Smooth muscle cell (in vitro differentiated cells): ENCODE measurements around the gene PPT1. TPM values are rescaled to one million over a fixed set of nuclear protein-coding genes. Genes with fewer than 3 reads are reported as not detected.

Experiments used
- DNase-seq: peaks from one replicate; lab custom pipeline; 2025; ENCODE audit not compliant: unreplicated experiment; lab: John Stamatoyannopoulos, UW
- H2AFZ ChIP-seq: fragments of 200-600 bp; sonication (generic); 2 replicates; pipeline ENCODE4 v1.6.0; 2016; ENCODE audit warnings: antibody characterized with exemption, low read depth, mild to moderate bottlenecking
- H3F3A ChIP-seq: fragments of 200-600 bp; sonication (generic); 2 replicates; pipeline ENCODE4 v1.6.0; 2017; ENCODE audit warnings: antibody characterized with exemption, low read depth
- H3K27ac ChIP-seq: fragments of 200-600 bp; sonication (generic); 2 replicates; pipeline ENCODE4 v1.5.1; 2016; ENCODE audit warnings: low read depth, mild to moderate bottlenecking
- H3K27me3 ChIP-seq: fragments of 200-600 bp; sonication (generic); 2 replicates; pipeline ENCODE4 v1.6.1; 2016; ENCODE audit warnings: low read depth, mild to moderate bottlenecking
- H3K36me3 ChIP-seq: fragments of 200-600 bp; sonication (generic); 2 replicates; pipeline ENCODE4 v1.5.1; 2016; ENCODE audit warnings: low read depth
- H3K4me1 ChIP-seq: fragments of 200-600 bp; sonication (generic); 2 replicates; pipeline ENCODE4 v1.5.1; 2016; ENCODE audit warnings: low read depth
- H3K4me2 ChIP-seq: fragments of 200-600 bp; sonication (generic); 2 replicates; pipeline ENCODE4 v1.6.0; 2016; ENCODE audit warnings: mild to moderate bottlenecking
- H3K4me3 ChIP-seq: fragments of 200-600 bp; sonication (generic); 2 replicates; pipeline ENCODE4 v1.5.1; 2016; ENCODE audit warnings: mild to moderate bottlenecking
- H3K79me2 ChIP-seq: fragments of 200-600 bp; sonication (generic); 2 replicates; pipeline ENCODE4 v1.6.0; 2016; ENCODE audit warnings: low read depth, mild to moderate bottlenecking
- H3K9ac ChIP-seq: fragments of 200-600 bp; sonication (generic); 2 replicates; pipeline ENCODE4 v1.6.0; 2016; ENCODE audit warnings: low read depth
- H3K9me3 ChIP-seq: fragments of 200-600 bp; sonication (generic); replicated peaks from 2 replicates; pipeline ENCODE4 v1.5.1; 2016; ENCODE audit warnings: low read depth
- H4K20me1 ChIP-seq: fragments of 200-600 bp; sonication (generic); 2 replicates; pipeline ENCODE4 v1.6.0; 2016; ENCODE audit warnings: low read depth
- CTCF ChIP-seq: fragments of 200-600 bp; sonication (generic); IDR thresholded peaks from 2 replicates; pipeline ENCODE4 v1.5.1; 2017; ENCODE audit warnings: borderline replicate concordance, mild to moderate bottlenecking, antibody characterized with exemption; ENCODE audit not compliant: insufficient read depth, poor library complexity, severe bottlenecking
- WGBS: methylation state at CpG from one replicate; pipeline ENCODE4 v1.1.7; 2016; ENCODE audit warnings: low lambda C conversion rate; 5-methylcytosine and 5-hydroxymethylcytosine counted together
- polyA plus RNA-seq: library from polyadenylated mRNA; unstranded; fragments of >200 nt; fragmentation: Nextera tagmentation; extraction: Ambion mirVana; gene quantifications from 2 replicates; pipeline ENCODE4 v1.2.1, GENCODE V29; 2016
- total RNA-seq: library from RNA; depleted of rRNA; stranded (reverse); fragments of >200 nt; gene quantifications from 2 replicates; pipeline ENCODE4 v1.2.3, GENCODE V29; 2014

Gene PPT1
- total and polyA plus RNA-seq, 2 experiments from 2014 or later, result 72.5 to 85.6 TPM

- H3K9me3 ChIP-seq, result peaks cover 6% of the 10 kb centered on the region
- H3K4me2 ChIP-seq, result no peak overlapping the region
- no peak overlapping the region for H3K27ac ChIP-seq
- no peaks in the 10 kb centered on the region for H3F3A ChIP-seq
- H3K27me3 ChIP-seq, result no peaks in the 10 kb centered on the region
- no peak overlapping the region for H3K9ac ChIP-seq
- H3K79me2 ChIP-seq, result no peaks in the 10 kb centered on the region
- WGBS, result 89% methylated on average over 1 of the region's 1 CpG
- no peak for TF ChIP-seq CTCF
- DNase-seq, result no peak
- H4K20me1 ChIP-seq, result no peaks in the 10 kb centered on the region
- no peak overlapping the region for H3K4me3 ChIP-seq
- H2AFZ ChIP-seq, result no peak overlapping the region
- H3K36me3 ChIP-seq, result no peaks in the 10 kb centered on the region
- H3K4me1 ChIP-seq, result no peaks in the 10 kb centered on the region
These were observed 8.0 kb upstream of the PPT1 start for GRCh38 chr1:40105028-40105427.

GRCh38 chr1:40102896-40103295, 5.8 kb upstream of the PPT1 start:
- Histone ChIP-seq H4K20me1 (no peaks in the 10 kb centered on the region), H3K27me3 (no peaks in the 10 kb centered on the region), H3K4me1 (no peaks in the 10 kb centered on the region), H3K27ac (no peak overlapping the region), H3K9me3 (peaks cover 6% of the 10 kb centered on the region), H3K79me2 (no peaks in the 10 kb centered on the region), H3K36me3 (no peaks in the 10 kb centered on the region), H3F3A (no peaks in the 10 kb centered on the region), H2AFZ (no peak overlapping the region), H3K4me3 (no peak overlapping the region), H3K9ac (no peak overlapping the region), H3K4me2 (no peak overlapping the region)
- WGBS, result 84% methylated on average over 3 of the region's 3 CpGs
- no peak for DNase-seq
- no peak for TF ChIP-seq CTCF

GRCh38 chr1:40102038-40102437, 5.0 kb upstream of the PPT1 start:
- Histone ChIP-seq H3K27ac (no peak overlapping the region), H3K79me2 (no peaks in the 10 kb centered on the region), H2AFZ (no peak overlapping the region), H3K9me3 (peaks cover 6% of the 10 kb centered on the region), H4K20me1 (no peaks in the 10 kb centered on the region), H3K27me3 (no peaks in the 10 kb centered on the region), H3K4me3 (no peak overlapping the region), H3K4me1 (no peaks in the 10 kb centered on the region), H3K9ac (no peak overlapping the region), H3K4me2 (no peak overlapping the region), H3K36me3 (no peaks in the 10 kb centered on the region), H3F3A (no peaks in the 10 kb centered on the region)
- 93% methylated on average over 1 of the region's 1 CpG for WGBS
- TF ChIP-seq CTCF, result no peak
- no peak for DNase-seq

GRCh38 chr1:40096646-40096976, 441 bp downstream of the PPT1 start:
- Histone ChIP-seq H3F3A (no peaks in the 10 kb centered on the region), H3K27ac (no peak overlapping the region), H4K20me1 (no peaks in the 10 kb centered on the region), H3K27me3 (no peaks in the 10 kb centered on the region), H3K9me3 (no peaks in the 10 kb centered on the region), H3K36me3 (no peaks in the 10 kb centered on the region), H3K4me3 (peak overlapping the region; percentile 61), H3K4me1 (peaks cover 7% of the 10 kb centered on the region), H3K9ac (no peak overlapping the region), H3K4me2 (peak overlapping the region; percentile 89), H3K79me2 (no peaks in the 10 kb centered on the region), H2AFZ (peak overlapping the region; percentile 97)
- DNase-seq, result no peak
- 20% methylated on average over 9 of the region's 9 CpGs for WGBS
- no peak for TF ChIP-seq CTCF
